ENCODE data around the gene WWP2. TPM values are rescaled to one million over a fixed set of nuclear protein-coding genes. Genes with fewer than 3 reads are reported as not detected.

The WWP2 gene
- polyA plus RNA-seq, 3 donors, result 29.6 to 54.4 (median 46.0) TPM

DNA sequence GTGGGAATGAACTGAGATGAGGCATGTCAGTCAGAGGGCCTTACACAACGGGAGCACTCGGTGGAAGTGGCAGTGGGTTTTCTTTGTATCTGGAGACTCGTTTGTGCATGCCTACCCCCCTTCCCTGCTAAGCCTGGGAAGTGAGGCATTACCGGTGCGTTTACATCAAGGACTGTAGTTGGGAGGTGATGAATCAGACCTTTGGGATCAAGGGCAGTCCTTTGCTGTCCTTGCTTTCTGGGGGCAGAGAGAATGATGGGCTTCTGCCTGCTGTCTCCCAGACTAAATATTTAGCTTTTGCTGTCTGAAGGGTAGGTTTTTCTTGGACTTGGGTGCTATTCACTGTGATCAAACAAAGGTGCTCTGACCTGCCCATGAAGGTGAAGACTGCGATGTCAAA is 83.0 kb downstream of the WWP2 start:
- no peak overlapping the region for H3K4me3 ChIP-seq (replicated peaks in 1 of 3; ENCODE audit: low read depth in 2 of 3, low read length in 3 of 3)
- Mint-ChIP-seq H3K27me3 (ENCODE audit: low read depth in 3 of 3) (no peaks in the 10 kb centered on the region), H3K27ac (no peak overlapping the region), H3K4me3 (no peak overlapping the region), H3K4me1 (no peaks in the 10 kb centered on the region), H3K9me3 (no peaks in the 10 kb centered on the region), H3K36me3 (peaks cover 74 to 83% of the 10 kb centered on the region in 2 donors)
- no peak overlapping the region for H3K9ac ChIP-seq (ENCODE audit: insufficient read depth, low read length, poor library complexity, severe bottlenecking)
- TF ChIP-seq, protein P1, sequence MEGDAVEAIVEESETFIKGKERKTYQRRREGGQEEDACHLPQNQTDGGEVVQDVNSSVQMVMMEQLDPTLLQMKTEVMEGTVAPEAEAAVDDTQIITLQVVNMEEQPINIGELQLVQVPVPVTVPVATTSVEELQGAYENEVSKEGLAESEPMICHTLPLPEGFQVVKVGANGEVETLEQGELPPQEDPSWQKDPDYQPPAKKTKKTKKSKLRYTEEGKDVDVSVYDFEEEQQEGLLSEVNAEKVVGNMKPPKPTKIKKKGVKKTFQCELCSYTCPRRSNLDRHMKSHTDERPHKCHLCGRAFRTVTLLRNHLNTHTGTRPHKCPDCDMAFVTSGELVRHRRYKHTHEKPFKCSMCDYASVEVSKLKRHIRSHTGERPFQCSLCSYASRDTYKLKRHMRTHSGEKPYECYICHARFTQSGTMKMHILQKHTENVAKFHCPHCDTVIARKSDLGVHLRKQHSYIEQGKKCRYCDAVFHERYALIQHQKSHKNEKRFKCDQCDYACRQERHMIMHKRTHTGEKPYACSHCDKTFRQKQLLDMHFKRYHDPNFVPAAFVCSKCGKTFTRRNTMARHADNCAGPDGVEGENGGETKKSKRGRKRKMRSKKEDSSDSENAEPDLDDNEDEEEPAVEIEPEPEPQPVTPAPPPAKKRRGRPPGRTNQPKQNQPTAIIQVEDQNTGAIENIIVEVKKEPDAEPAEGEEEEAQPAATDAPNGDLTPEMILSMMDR (IDR thresholded peaks at IDR 0.05), result no peak
- peaks cover 53% of the 10 kb centered on the region for H4K20me1 ChIP-seq (ENCODE audit: insufficient read depth, low read length)
- no peaks in the 10 kb centered on the region for H3K4me1 ChIP-seq (ENCODE audit: control insufficient read depth in 1 of 2, insufficient read depth in 2 of 2, low read length in 2 of 2)
- no peaks in the 10 kb centered on the region for H3K27me3 ChIP-seq (ENCODE audit: control insufficient read depth in 2 of 2, insufficient read depth in 2 of 2, low read length in 2 of 2)
- no peaks in the 10 kb centered on the region for H3K79me2 ChIP-seq (ENCODE audit: insufficient read depth, low read length)
- WGBS (ENCODE audit: insufficient coverage), result 100% methylated on average over 2 of the region's 6 CpGs
- intact Hi-C loops (cut with micrococcal nuclease), result no loop called here
- H3K9me3 ChIP-seq (replicated peaks in 1 of 2; ENCODE audit: control insufficient read depth in 1 of 2, insufficient read depth in 1 of 2, low read length in 2 of 2), result no peaks in the 10 kb centered on the region
- no peak overlapping the region for H3K27ac ChIP-seq (ENCODE audit: low read depth in 1 of 2, low read length in 2 of 2)
- no peak overlapping the region for H3K4me2 ChIP-seq (replicated peaks; ENCODE audit: extremely low read depth, low read length, poor library complexity, severe bottlenecking)
- H2AFZ ChIP-seq (ENCODE audit: insufficient read depth, low read depth, low read length, poor library complexity, severe bottlenecking), result no peak overlapping the region
- no peak for DNase-seq
- H3K36me3 ChIP-seq (replicated peaks in 1 of 2; ENCODE audit: control insufficient read depth in 1 of 2, insufficient read depth in 2 of 2, low read length in 2 of 2), result peaks cover 69 to 95% of the 10 kb centered on the region in 2 donors

DNA sequence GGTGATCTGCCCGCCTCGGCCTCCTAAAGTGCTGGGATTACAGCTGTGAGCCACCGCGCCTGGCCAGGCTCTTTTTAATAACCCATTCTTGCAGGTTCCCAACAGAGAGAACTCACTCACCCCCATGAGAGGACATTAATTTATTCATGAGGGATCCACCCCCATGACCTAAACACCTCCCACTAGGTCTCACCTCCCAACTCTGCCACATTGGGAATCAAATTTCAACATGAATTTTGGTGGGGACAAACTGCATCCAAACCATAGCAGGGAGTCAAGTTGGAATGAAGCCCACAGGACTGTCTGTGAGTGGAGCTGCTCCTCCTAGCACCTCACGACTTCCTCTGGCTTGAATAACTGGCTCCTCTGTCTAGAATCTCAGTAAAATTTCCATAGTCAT is 85.5 kb downstream of the WWP2 start:
- Histone ChIP-seq H3K27me3 (ENCODE audit: control insufficient read depth in 2 of 2, insufficient read depth in 2 of 2, low read length in 2 of 2) (no peaks in the 10 kb centered on the region), H3K36me3 (replicated peaks in 1 of 2; ENCODE audit: control insufficient read depth in 1 of 2, insufficient read depth in 2 of 2, low read length in 2 of 2) (peaks cover 51 to 94% of the 10 kb centered on the region in 2 donors), H3K79me2 (ENCODE audit: insufficient read depth, low read length) (no peaks in the 10 kb centered on the region), H3K4me2 (replicated peaks; ENCODE audit: extremely low read depth, low read length, poor library complexity, severe bottlenecking) (no peak overlapping the region), H2AFZ (ENCODE audit: insufficient read depth, low read depth, low read length, poor library complexity, severe bottlenecking) (no peak overlapping the region), H4K20me1 (ENCODE audit: insufficient read depth, low read length) (peaks cover 61% of the 10 kb centered on the region), H3K4me3 (replicated peaks in 1 of 3; ENCODE audit: low read depth in 2 of 3, low read length in 3 of 3) (no peak overlapping the region), H3K4me1 (ENCODE audit: control insufficient read depth in 1 of 2, insufficient read depth in 2 of 2, low read length in 2 of 2) (no peaks in the 10 kb centered on the region), H3K27ac (ENCODE audit: low read depth in 1 of 2, low read length in 2 of 2) (no peak overlapping the region), H3K9ac (ENCODE audit: insufficient read depth, low read length, poor library complexity, severe bottlenecking) (no peak overlapping the region), H3K9me3 (replicated peaks in 1 of 2; ENCODE audit: control insufficient read depth in 1 of 2, insufficient read depth in 1 of 2, low read length in 2 of 2) (no peaks in the 10 kb centered on the region)
- DNase-seq, result no peak
- Mint-ChIP-seq H3K9me3 (no peaks in the 10 kb centered on the region), H3K27ac (no peak overlapping the region), H3K36me3 (peaks cover 68 to 79% of the 10 kb centered on the region in 2 donors), H3K27me3 (ENCODE audit: low read depth in 3 of 3) (no peaks in the 10 kb centered on the region), H3K4me1 (no peaks in the 10 kb centered on the region), H3K4me3 (no peak overlapping the region)
- intact Hi-C loops (cut with micrococcal nuclease), result no loop called here
- TF ChIP-seq, protein P1 (IDR thresholded peaks at IDR 0.05), result no peak
- WGBS (ENCODE audit: insufficient coverage), result 100% methylated on average over 2 of the region's 5 CpGs
